ENCODE data around the gene EEF1A1. TPM values are rescaled to one million over a fixed set of nuclear protein-coding genes. Genes with fewer than 3 reads are reported as not detected.
"Not testable (repeated sequence)": the region's sequence is repeated elsewhere in the genome, so short reads cannot be mapped to it uniquely, and the experiment has no call there.

The EEF1A1 gene
- total RNA-seq, 1 donor from 2014 or later: 8,108 TPM

- Histone ChIP-seq H3K9me3 (no peaks in the 10 kb centered on the region), H3K27me3 (no peaks in the 10 kb centered on the region), H3K4me3 (no peak overlapping the region), H3K4me1 (no peaks in the 10 kb centered on the region), H3K36me3 (no peaks in the 10 kb centered on the region), H3K27ac (no peak overlapping the region)
- DNase-seq (ENCODE audit: extremely low spot score in 2 of 2): no peak
- TF ChIP-seq CTCF (IDR thresholded peaks at IDR 0.05) (no peak), POLR2A (IDR thresholded peaks at IDR 0.05) (no peak), POLR2AphosphoS5 (IDR thresholded peaks at IDR 0.05; ENCODE audit: insufficient read depth in 1 of 2, low read depth in 1 of 2) (no peak)
- intact Hi-C loops (cut with DNase I): no loop called here
Measured at GRCh38 chr6:73542891-73543290, 22.1 kb upstream of the EEF1A1 start.

- H3K27ac ChIP-seq; DNase-seq (ENCODE audit: extremely low spot score in 2 of 2); intact Hi-C loops (cut with DNase I); H3K4me1 ChIP-seq; H3K36me3 ChIP-seq; H3K27me3 ChIP-seq; H3K9me3 ChIP-seq; H3K4me3 ChIP-seq: not testable (repeated sequence)
Measured at GRCh38 chr6:73542481-73542880, 21.6 kb upstream of the EEF1A1 start.

- Histone ChIP-seq H3K9me3 (no peaks in the 10 kb centered on the region), H3K27me3 (no peaks in the 10 kb centered on the region), H3K4me3 (no peak overlapping the region), H3K4me1 (no peaks in the 10 kb centered on the region), H3K27ac (no peak overlapping the region), H3K36me3 (no peaks in the 10 kb centered on the region)
- no peak for TF ChIP-seq POLR2A (IDR thresholded peaks at IDR 0.05)
- TF ChIP-seq CTCF (IDR thresholded peaks at IDR 0.05): no peak
- no peak for TF ChIP-seq POLR2AphosphoS5 (IDR thresholded peaks at IDR 0.05; ENCODE audit: insufficient read depth in 1 of 2, low read depth in 1 of 2)
- intact Hi-C loops (cut with DNase I): no loop called here
- no peak for DNase-seq (ENCODE audit: extremely low spot score in 2 of 2)
Measured at GRCh38 chr6:73538116-73538779, 17.4 kb upstream of the EEF1A1 start.

- H3K36me3 ChIP-seq: no peaks in the 10 kb centered on the region
- no peaks in the 10 kb centered on the region for H3K4me1 ChIP-seq
- H3K4me3 ChIP-seq: no peak overlapping the region
- TF ChIP-seq POLR2AphosphoS5 (IDR thresholded peaks at IDR 0.05; ENCODE audit: insufficient read depth in 1 of 2, low read depth in 1 of 2) (no peak), POLR2A (IDR thresholded peaks at IDR 0.05) (no peak), CTCF (IDR thresholded peaks at IDR 0.05) (no peak)
- no peaks in the 10 kb centered on the region for H3K27me3 ChIP-seq
- no peak overlapping the region for H3K27ac ChIP-seq
- no peaks in the 10 kb centered on the region for H3K9me3 ChIP-seq
- DNase-seq (ENCODE audit: extremely low spot score in 2 of 2): no peak
- intact Hi-C loops (cut with DNase I): no loop called here
Measured at GRCh38 chr6:73537677-73538076, 16.8 kb upstream of the EEF1A1 start.

GRCh38 chr6:73534628-73535027 is 13.8 kb upstream of the EEF1A1 start:
- TF ChIP-seq POLR2A (IDR thresholded peaks at IDR 0.05): no peak
- TF ChIP-seq POLR2AphosphoS5 (IDR thresholded peaks at IDR 0.05; ENCODE audit: insufficient read depth in 1 of 2, low read depth in 1 of 2): no peak
- no peak for TF ChIP-seq CTCF (IDR thresholded peaks at IDR 0.05)
- no peaks in the 10 kb centered on the region for H3K4me1 ChIP-seq
- H3K27ac ChIP-seq: no peak overlapping the region
- no peak for DNase-seq (ENCODE audit: extremely low spot score in 2 of 2)
- no peaks in the 10 kb centered on the region for H3K36me3 ChIP-seq
- no peak overlapping the region for H3K4me3 ChIP-seq
- intact Hi-C loops (cut with DNase I): no loop called here
- H3K9me3 ChIP-seq: no peaks in the 10 kb centered on the region
- no peaks in the 10 kb centered on the region for H3K27me3 ChIP-seq
